Spleen (tissue), 7 donors: ENCODE measurements around the gene RBPJL.
A peak's percentile ranks its signal among the peaks of the same experiment; 100 is the strongest.

Experiments
- POLR2A ChIP-seq, 3 donors: fragments of 450-650 bp; IDR thresholded peaks; one replicate each; pipeline ENCODE4 v1.5.1; 2017; ENCODE audit warnings: antibody characterized with exemption in 3 of 3, mild to moderate bottlenecking in 1 of 3
- POLR2AphosphoS5 ChIP-seq, 3 donors: sonication (generic); formaldehyde crosslinking; IDR thresholded peaks; one replicate each; pipeline ENCODE4 v1.5.1; 2017; ENCODE audit warnings: antibody characterized with exemption in 3 of 3
- TF ChIP-seq, protein P1 (sequence below), 11 experiments: fragments of 200-600 bp in 7 of 11; fragments of 450-650 bp in 4 of 11; sonication (generic) in 4 of 11; IDR thresholded peaks in 8 of 11; conservative IDR thresholded peaks in 3 of 11; 1 replicate in 7 of 11; 2 replicates in 4 of 11; pipeline versions ENCODE4 v1.4.0 to v1.8.0; 2016 to 2021; ENCODE audit warnings: antibody characterized with exemption in 11 of 11, inconsistent platforms in 4 of 11, mild to moderate bottlenecking in 1 of 11
- donor health status: DM: no; HTN: no; CAD: no; lungs with moderate emphysema.
- donor health status: DM: no; HTN: no; CAD: no.
- donor health status: DM: no; HTN: no; CAD: no.

DNA sequence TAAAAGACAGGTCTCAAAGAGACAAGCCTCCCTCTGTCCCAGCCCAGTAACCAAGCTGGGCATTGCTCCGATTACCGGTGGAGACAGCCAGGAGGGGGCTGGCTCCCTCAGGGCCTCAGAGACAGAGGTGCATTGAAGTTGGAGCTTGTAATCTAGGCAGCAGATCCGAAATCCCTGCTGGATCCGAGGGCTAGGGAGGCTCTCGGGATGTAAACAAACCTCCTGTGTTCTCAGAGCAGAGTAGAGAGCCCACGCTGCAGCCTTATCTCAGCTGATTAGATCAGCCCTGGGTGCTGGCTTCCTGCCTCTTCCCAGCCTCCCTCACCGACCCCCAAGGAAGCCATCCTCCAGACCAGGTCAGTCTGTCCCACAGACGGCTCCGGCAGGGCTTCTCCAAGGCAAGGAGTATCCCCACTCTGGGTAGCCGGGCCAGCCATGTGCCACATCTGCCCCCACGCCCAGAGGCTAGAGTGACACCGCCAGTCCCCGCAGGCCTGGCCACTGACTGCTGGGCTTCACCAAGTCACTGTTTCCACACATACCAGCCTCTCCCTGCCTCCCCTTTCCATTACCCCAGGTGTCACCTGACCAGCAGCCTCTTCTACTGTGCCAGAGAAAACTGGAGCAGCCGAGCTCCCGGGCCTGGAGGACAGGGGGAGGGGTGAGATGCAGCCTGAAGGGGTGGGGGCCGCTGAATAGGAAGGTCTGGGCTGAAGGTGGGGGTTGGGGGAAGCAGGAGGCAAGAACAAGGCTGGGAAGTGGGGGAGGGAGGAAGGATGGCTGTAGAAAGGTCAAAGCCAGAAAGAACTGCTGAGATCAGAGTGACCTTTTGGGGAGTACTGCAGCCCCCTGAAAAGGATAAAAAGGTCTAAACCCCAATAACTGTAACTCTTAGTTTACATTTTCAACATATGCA is 35.6 kb downstream of the RBPJL start:
- TF ChIP-seq, protein P1, sequence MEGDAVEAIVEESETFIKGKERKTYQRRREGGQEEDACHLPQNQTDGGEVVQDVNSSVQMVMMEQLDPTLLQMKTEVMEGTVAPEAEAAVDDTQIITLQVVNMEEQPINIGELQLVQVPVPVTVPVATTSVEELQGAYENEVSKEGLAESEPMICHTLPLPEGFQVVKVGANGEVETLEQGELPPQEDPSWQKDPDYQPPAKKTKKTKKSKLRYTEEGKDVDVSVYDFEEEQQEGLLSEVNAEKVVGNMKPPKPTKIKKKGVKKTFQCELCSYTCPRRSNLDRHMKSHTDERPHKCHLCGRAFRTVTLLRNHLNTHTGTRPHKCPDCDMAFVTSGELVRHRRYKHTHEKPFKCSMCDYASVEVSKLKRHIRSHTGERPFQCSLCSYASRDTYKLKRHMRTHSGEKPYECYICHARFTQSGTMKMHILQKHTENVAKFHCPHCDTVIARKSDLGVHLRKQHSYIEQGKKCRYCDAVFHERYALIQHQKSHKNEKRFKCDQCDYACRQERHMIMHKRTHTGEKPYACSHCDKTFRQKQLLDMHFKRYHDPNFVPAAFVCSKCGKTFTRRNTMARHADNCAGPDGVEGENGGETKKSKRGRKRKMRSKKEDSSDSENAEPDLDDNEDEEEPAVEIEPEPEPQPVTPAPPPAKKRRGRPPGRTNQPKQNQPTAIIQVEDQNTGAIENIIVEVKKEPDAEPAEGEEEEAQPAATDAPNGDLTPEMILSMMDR (IDR thresholded peaks at IDR 0.05 in 8 of 11, conservative IDR thresholded peaks at IDR 0.05 in 3 of 11) = no peak
- TF ChIP-seq POLR2A (IDR thresholded peaks at IDR 0.05) = no peak
- TF ChIP-seq POLR2AphosphoS5 (IDR thresholded peaks at IDR 0.05) = peak; percentile 18 to 52 (median 34)
